ENCODE measurements around the gene CANT1. TPM values are rescaled to one million over a fixed set of nuclear protein-coding genes. Genes with fewer than 3 reads are reported as not detected.

The CANT1 gene
- total and polyA plus RNA-seq, 2 of the 13 experiments (the other 11 are each of a cell fraction or from before 2014, with no cell fraction given), result 34.1 to 42.1 TPM

GRCh38 chr17:79019632-79020584 lies 10.3 kb upstream of the CANT1 start (continued):
- TF ChIP-seq ZNF772 (CRISPR knock-in tag; IDR thresholded peaks at IDR 0.05) (0 out of 2 replicates have a peak, but pooled peaks have one; percentile 10), IRF1 (CRISPR knock-in tag; IDR thresholded peaks at IDR 0.05; ENCODE audit: low read depth) (no peak), ZNF44 (CRISPR knock-in tag; IDR thresholded peaks at IDR 0.05) (no peak), ERF (CRISPR knock-in tag; IDR thresholded peaks at IDR 0.05) (no peak), AHR (CRISPR knock-in tag; IDR thresholded peaks at IDR 0.05) (no peak), ZFP90 (CRISPR knock-in tag; IDR thresholded peaks at IDR 0.05; ENCODE audit: borderline replicate concordance) (no peak), THAP8 (CRISPR knock-in tag; IDR thresholded peaks at IDR 0.05; ENCODE audit: borderline replicate concordance) (no peak), XRCC5 (optimal IDR thresholded peaks at IDR 0.05; ENCODE audit: low read length) (no peak), RXRB (CRISPR knock-in tag; IDR thresholded peaks at IDR 0.05; ENCODE audit: borderline replicate concordance) (no peak), ZNF577 (CRISPR knock-in tag; IDR thresholded peaks at IDR 0.05; ENCODE audit: borderline replicate concordance, low read depth) (no peak), ZNF362 (CRISPR knock-in tag; IDR thresholded peaks at IDR 0.05; ENCODE audit: borderline replicate concordance) (no peak), HMG20A (CRISPR knock-in tag; IDR thresholded peaks at IDR 0.05; ENCODE audit: borderline replicate concordance) (no peak; the same call in 1 of the 2 replicates), YY1 (IDR thresholded peaks at IDR 0.05; ENCODE audit: insufficient read depth, insufficient replicate concordance, low read depth, low read length) (no peak), ZNF747 (CRISPR knock-in tag; IDR thresholded peaks at IDR 0.05; ENCODE audit: borderline replicate concordance) (no peak), MAFG (CRISPR knock-in tag; IDR thresholded peaks at IDR 0.05) (no peak), GATAD1 (CRISPR knock-in tag; IDR thresholded peaks at IDR 0.05) (no peak), HNF1B (CRISPR knock-in tag; IDR thresholded peaks at IDR 0.05) (0 out of 2 replicates have a peak, but pooled peaks have one; percentile 15), ZNF639 (CRISPR knock-in tag; conservative IDR thresholded peaks at IDR 0.05) (no peak), ZNF24 (IDR thresholded peaks at IDR 0.05) (peak; percentile 95), HNRNPL (IDR thresholded peaks at IDR 0.05; ENCODE audit: low read depth, low read length) (no peak), ZNF234 (CRISPR knock-in tag; conservative IDR thresholded peaks at IDR 0.05) (no peak), ZNF615 (CRISPR knock-in tag; IDR thresholded peaks at IDR 0.05; ENCODE audit: borderline replicate concordance) (no peak), SMAD3 (CRISPR knock-in tag; IDR thresholded peaks at IDR 0.05) (no peak), ZBTB1 (CRISPR knock-in tag; IDR thresholded peaks at IDR 0.05; ENCODE audit: borderline replicate concordance) (no peak)
